Measurements from ENCODE around the gene NYNRIN.

NYNRIN gene

GRCh38 chr14:24463884-24464785 is 65.3 kb downstream of the NYNRIN start:
- no peak for DNase-seq (ENCODE audit: low read depth)
- TF ChIP-seq CTCF (conservative IDR thresholded peaks at IDR 0.05; ENCODE audit: low read depth, low read length) = no peak
- H3K4me3 ChIP-seq (ENCODE audit: low read length) = no peak overlapping the region

GRCh38 chr14:24465368-24465767 is 66.6 kb downstream of the NYNRIN start:
- no peak for DNase-seq (ENCODE audit: low read depth)

GRCh38 chr14:24465805-24466204 is 67.0 kb downstream of the NYNRIN start:
- no peak overlapping the region for H3K4me3 ChIP-seq (ENCODE audit: low read length)
- no peak for TF ChIP-seq CTCF (conservative IDR thresholded peaks at IDR 0.05; ENCODE audit: low read depth, low read length)
- DNase-seq (ENCODE audit: low read depth) = no peak

More at GRCh38 chr14:24465368-24465767, 66.6 kb downstream of the NYNRIN start:
- no peak for TF ChIP-seq CTCF (conservative IDR thresholded peaks at IDR 0.05; ENCODE audit: low read depth, low read length)
- no peak overlapping the region for H3K4me3 ChIP-seq (ENCODE audit: low read length)

All from retinal pigment epithelial cell (primary cell).